GM21381 (cell line): ENCODE results near the gene ESR2.
"Not testable (repeated sequence)": the region's sequence is repeated elsewhere in the genome, so short reads cannot be mapped to it uniquely, and the experiment has no call there.

Experiments used
- ATAC-seq: cut with Tn5 transposase; IDR thresholded peaks from one replicate; pipeline ENCODE4 v1.9.1; 2021; ENCODE audit warnings: mild to moderate bottlenecking, moderate library complexity; ENCODE audit not compliant: unreplicated experiment

The ESR2 gene

DNA sequence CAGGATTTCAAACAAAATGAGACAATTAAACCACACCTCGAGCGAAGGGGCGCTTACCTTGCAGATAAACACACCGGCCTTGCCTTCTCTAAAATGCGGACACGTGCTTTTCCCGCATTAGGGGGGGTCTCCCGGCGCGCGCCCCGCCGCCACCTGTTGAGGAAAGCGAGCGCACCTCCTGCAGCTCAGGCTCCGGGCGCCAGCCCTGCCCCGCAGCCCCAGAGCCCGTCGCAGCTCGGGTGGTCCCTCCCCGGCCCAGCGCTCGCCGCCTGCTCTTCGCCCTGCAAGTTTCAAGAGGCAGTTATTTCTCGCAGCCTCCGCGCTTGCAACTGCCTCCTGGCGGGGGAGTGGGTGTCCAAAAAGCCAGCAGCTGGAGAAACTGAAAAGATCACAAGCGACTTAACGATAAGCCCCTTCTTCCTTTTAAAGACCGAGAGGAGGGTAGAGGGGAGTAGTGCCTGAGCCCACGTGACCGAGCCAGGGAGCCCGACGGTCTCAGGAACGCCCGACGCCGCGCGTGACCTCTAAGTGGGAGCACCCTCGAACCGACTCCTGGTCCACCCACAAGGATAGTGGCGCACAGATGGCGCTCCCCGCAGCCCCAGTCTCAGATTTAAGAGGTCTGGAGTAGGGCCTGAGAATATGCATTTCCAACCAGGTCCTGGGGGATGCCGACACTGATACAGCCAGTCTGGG, at the start of gene ESR2:
Gene ESR2, minus strand, starts transcription at position 396 of the 696 bp plus-strand sequence. CDS start 11,386 bp downstream, outside the sequence.
- peak; percentile 36 for ATAC-seq

GRCh38 chr14:64340560-64341196, 46.5 kb upstream of the ESR2 start:
- ATAC-seq = no peak

GRCh38 chr14:64338616-64339316, 44.6 kb upstream of the ESR2 start:
- peak; percentile 86 for ATAC-seq

- ATAC-seq = peak; percentile 49
Observed at GRCh38 chr14:64337888-64338615, 43.9 kb upstream of the ESR2 start.

DNA sequence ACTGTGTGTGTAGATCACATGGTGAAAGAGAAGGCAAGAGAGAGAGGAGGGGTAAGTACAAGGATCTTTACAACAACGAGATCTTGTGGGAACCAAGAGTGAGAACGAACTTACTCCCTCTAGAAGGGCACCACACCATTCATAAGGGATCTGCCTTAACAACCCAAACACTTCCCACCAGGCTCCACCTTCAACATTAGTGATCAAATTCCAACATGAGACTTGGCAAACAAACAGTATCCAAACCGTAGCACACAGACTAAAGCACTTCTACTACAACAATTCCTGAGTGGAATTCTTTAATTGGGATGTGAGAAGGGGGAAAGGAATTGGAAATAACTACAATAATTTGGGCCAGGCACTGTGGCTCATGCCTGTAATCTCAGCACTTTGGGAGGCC, 35.0 kb upstream of the ESR2 start:
- no peak for ATAC-seq

DNA sequence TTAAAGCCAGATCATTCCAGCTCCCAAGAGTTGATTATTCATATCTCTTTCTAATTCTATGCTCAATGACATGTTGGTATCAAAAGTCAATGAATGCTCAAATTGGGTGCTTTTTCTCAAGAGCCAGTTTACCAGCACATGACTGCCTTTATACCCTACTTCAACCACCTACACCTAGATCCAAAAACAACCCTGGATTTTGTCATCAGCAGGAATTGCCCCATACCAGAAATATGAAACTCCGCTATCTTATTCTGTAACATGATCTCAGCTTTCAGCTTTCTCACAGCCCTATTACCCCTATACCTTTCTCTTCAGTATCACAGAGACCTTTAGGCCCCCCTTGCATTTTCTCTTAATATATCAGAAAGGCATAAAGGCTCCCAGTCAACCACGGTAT, 32.3 kb upstream of the ESR2 start:
- no peak for ATAC-seq

DNA sequence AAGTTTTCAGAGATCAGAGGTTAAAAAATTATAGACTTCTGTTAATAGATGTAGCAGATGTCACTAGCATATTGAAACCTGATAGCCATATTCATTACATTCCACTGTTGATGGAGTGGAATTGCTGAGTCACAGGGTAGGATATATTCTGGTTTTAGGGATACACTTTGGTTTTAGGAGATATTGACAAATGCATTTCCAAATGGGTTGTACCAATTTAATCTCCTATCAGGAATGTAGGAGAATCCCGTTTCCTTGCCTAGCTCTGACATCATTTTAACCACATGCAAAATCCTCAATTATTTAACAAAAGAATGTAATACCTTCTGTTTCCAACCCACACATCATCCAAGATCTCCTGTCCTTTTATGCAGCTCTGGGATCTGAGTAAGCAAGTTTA, 30.7 kb upstream of the ESR2 start:
- no peak for ATAC-seq

DNA sequence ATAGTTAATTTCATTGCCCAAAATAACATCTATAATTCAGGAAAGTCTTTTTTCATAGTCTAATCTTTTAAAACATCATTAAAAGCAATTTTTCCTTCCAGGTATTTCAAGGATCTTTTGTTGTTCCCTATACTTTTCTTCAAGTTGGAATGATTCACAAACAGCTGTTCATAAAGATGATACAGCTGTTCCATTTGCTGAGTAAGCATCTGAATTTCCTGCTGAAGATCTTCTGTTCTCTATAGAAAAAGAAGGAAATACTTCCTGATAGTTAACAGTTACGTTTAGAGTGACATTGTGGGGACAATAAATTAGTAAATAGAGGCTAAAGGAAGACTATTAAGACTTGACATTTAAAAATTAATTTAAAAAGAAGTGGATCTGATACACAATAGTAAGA, 30.3 kb upstream of the ESR2 start:
- ATAC-seq = no peak

GRCh38 chr14:64320362-64320761, 26.2 kb upstream of the ESR2 start:
- ATAC-seq = not testable (repeated sequence)

- not testable (repeated sequence) for ATAC-seq
Observed at GRCh38 chr14:64318695-64319094, 24.5 kb upstream of the ESR2 start.

DNA sequence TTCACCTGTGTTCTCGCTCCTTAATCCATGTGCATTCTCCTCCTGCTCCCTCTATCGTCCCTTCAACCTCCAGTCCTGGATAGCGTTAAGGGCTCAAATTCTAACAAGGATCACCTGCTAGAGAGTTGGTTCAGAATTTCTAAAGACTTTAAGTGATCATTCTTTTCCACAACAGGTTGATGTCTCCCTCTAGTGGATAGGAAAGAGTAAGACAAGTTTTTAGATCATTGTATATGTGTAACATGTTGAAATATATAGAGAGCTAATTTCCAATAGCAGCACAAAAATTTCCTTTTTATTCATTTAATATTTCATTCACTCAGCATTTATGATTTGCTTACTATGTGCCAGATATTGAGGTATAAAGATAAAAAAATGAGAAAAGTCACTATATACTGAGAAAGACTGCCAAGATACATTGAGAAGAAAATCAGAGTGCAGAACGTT, 9.3 kb upstream of the ESR2 start:
- ATAC-seq = no peak

DNA sequence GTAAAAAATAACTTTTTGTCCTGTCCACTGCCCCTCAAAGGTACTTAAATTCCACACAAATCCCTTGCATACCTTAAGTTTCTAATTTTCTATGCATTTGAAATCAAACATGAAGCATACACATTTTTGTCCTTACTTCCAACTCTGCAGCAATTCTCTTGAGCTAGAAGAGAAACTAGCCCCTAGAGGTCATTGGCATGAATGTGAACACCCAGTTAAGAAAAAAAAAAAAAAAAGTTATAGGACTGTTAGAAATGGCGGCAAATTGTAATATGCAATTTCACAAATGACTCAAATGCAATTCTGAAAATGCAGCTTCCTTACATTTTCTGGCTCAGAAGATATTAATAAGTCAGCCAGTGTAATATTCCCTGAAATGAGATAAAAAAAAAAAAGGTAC, 4.6 kb upstream of the ESR2 start:
- no peak for ATAC-seq

- ATAC-seq = no peak
Observed at GRCh38 chr14:64296561-64296960, 2.4 kb upstream of the ESR2 start.

DNA sequence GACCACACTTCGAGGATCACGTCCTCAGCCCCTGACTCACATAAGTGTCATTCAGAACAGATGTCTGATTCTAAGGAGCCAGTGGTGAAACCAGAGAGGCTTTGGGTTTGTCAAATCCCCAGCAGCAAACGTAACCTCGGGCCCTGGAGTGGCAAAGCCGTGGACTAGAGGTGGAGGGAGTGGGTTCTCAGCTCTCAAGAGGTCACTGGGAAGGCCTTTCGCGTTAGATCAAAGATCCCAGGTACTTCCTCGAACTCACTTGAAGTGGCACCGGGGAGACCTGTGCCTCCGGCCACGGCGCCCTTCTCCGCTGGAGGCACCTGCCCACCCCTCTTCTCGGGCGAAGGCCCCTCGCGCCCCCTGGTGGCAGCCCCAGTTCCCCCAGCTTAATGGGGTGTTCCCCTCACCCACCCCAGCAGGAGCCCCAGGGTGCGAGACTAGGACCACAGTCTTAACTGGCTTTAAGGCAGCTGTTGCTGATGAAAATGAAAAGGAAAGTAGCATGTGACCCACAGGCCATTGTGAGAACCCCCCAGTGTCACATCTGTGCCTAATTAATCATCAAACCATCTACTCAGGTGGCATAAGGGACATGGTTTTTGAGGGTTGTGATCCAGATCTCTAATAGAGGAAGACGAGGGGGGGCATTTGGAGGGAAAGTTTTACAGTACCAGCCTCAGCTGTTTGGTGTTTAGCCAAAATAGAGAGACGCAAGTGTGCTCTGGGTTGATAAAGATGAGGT, 672 bp upstream of the ESR2 start:
- peak; percentile 79 for ATAC-seq

DNA sequence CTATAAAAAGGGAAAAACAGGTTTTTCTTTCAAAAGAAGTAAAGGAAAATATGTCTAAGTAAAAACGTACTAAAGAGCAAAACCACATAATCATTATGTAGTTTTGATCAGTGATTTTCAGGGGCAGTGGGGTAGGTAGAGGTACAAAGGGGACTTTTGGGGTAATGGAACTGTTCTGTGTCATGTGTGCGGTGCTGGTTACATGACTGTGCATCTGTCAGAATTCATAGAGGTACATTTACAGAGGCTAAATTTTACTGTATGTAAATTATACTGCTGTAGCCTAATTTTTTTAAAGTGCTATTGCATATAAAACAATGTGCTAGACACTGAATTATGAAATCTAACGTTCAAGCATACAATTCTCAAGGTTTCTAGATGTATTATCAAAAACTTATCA, 2.0 kb downstream of the ESR2 start:
- no peak for ATAC-seq

DNA sequence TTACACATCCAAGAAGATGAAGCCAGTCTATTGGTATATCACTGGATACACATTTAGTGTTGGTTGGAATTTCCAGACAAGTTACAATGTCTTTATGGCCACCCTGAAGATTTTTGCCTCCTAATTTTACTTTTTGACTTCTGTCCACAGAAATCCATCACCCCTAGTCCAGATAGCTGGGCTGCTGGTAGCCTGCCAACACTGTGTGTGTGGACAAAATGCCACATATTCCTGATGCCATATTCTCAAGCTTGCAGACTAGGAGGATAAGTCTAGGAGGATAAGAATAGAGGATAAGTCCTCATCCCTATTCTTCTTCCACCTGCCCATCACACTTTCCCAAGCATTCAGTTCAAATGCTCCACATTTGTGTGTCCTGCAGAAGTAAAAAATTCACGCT, 4.6 kb downstream of the ESR2 start:
- no peak for ATAC-seq

GRCh38 chr14:64281805-64282204, 12.4 kb downstream of the ESR2 start:
- ATAC-seq = no peak

- ATAC-seq = no peak
Observed at GRCh38 chr14:64279704-64280668, 14.2 kb downstream of the ESR2 start.

GRCh38 chr14:64278458-64278857, 15.7 kb downstream of the ESR2 start:
- ATAC-seq = no peak
